GM21526 (cell line): Measurements from ENCODE around the gene TSPAN31.

Source experiments
- ATAC-seq: cut with Tn5 transposase; IDR thresholded peaks from one replicate; pipeline ENCODE4 v1.9.1; 2021; ENCODE audit warnings: moderate library complexity; ENCODE audit not compliant: unreplicated experiment, low FRiP score

Gene TSPAN31

DNA sequence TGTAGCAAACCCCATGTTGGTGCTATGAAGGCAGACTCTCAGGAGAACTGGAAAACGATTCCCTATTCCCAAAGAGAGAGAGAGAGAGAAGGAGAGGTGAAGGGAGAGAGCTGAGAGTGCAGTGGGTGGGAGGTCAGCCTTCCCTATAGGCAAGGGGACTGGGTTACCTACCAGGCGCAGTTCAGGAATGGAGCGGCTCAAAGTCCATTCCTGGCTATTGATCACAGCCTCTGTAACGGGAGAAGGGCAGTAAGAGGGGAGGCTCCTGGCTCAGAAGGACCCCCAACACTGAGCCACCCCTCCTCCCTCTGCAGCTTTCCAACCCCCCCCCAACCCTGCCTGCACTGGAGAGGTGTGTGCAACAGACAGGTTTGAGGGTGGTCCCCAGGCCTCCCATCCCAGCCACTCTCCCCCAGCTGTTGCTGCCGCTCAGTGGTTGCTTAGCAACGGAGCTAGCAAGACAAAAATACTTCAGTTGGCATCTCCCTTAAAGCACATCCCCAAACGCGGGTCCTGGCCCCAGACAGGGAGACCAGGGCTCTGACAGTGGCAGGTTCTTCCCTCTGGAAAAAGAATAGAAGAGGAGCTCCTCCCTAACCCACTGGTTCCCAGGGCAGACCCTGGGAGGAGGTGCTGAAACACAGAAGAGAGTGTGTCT lies 9.5 kb upstream of the TSPAN31 start:
- no peak for ATAC-seq

DNA sequence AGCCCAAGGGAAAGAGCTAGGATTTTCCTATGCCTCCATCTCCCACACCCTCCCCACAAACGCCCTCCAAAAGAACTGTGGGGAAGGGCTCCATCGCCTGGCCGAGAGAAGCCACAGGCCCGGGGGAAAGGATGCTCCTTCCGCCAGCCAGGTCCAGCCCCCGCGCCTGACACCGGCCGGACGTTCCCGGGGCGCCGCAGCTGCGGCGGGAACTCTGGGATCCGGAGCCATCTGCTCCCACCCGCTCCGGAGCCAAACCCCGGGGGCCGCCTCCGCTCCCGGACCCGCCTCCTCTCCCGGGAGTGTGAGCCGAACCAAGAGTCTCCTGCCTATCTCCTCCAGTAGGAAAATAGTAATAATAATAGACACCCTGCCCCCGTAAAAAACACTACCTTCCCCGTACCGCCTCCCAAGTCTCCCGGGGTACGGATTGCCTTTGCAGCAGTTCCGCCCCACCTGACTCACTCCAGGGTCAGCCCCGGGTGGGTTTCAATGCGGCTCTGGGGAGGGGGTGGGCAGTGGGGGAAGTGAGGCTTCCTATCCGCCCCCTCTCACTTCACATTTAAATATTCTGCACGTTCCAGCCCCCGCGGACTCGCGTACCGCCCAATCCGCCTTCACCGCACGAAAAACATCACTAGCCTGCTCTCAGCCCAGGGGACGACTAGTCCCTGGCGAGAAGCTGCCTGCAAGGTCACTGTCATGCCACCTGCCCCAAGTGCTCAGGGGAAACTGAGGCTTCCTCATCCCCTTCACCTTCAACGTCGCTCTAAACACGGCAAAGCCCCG lies 8.7 kb upstream of the TSPAN31 start:
- ATAC-seq, result no peak

DNA sequence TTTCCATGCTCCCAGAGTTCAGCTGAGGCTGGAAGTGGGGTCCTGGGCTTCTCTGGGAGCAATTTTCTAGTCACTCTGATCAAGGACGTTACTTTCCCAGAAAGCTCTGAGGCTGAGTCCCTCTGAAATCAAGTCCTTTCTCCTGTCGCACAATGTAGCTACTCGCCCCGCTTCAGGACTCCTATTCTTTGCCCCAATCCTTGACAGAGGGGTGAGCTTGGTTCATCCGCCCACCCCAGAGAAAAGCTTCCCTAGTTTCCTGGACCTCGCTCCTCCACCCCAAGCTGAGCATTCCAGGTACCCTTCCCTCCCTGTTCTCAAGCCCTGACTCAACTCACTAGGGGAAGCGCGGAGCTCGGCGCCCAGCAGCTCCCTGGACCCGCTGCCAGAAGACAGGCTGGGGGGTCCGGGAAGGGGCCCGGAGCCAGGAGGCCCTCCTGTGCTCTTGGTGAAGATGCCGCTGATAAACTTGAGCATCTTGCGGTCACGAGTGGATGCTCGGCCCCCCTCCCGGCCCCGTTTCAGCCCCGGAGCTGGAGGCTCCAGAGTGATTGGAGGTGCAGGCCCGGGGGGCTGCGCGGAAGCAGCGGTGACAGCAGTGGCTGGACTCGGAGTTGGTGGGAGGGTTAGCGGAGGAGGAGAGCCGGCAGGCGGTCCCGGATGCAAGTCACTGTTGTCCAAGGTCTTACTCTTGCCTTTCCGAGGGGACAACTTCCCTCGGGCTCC lies 7.9 kb upstream of the TSPAN31 start:
- no peak for ATAC-seq

DNA sequence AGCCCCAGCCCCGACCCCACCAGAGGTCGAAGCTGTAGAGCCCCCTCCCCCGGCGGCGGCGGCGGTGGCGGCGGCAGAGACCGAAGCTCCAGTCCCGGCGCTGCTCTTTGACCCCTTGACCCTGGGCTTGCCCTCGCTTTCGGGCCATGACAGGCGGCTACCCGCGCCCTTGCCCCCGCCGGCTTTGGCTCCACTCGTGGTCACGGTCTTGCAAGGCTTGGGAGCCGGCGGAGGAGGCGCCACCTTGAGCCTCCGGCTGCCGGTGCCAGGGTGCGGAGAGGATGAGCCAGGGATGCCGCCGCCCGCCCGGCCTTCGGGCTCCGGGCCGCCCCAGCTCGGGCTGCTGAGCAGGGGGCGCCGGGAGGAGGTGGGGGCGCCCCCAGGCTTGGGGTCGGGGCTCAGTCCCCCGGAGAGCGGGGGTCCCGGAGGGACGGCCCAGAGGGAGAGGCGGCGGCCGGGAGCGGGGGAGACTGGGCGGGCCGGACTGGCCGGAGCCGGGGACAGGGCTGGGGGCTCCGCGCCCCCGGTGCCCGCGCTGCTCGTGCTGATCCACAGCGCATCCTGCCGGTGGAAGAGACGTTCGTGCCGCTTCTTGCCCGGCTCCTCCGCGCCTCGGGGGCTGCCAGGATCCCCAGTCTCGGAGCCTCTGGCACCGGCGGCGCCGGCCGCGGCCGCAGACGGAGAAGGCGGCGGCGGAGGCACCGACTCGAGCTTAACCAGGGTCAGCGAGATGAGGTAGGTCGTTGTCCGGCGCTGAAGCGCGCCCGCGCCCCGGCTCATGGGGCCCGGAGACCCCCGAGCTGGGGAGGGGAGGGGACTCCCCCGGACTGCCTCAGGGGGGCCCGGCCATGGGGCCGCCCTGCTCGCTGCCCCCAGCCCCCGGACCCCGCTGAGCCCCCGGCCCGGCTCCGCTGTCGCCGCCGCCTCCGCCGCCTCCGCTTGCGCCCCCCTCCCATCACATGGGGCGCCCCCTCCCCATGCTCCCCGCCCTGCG lies 7.1 kb upstream of the TSPAN31 start:
- ATAC-seq, result no peak

DNA sequence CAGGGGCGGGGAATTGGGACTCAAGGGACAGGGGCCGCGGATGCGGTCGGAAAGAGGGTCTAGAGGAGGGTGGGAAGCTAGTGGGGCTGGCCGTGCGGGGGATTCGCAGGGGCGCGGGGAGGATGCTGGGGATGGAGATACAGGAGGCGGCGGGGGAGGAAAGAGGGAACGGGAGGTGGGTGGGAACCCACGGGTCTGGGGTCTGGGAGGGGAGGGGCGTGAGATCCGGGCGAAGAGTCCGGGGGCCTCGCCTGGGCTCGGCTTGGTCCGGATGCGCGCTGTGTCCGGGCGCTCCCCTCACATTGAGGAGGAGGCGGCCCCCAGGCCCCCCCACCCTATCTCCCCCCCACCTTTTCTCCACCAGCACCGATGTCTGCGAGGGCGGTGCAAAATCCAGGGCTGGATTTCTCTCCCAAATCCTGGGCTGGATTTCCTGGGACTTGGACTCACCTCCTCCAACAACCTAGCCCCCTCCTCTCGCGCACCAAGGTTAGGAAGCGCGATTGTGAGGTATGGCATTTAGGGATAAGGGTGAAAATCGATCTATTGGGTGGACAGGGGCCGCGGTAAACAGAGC lies 6.1 kb upstream of the TSPAN31 start, which contains the start of gene AGAP2:
Gene AGAP2 (minus strand): TSS at position 82 of the 577 bp plus-strand sequence. CDS start 496 bp downstream, outside the sequence.
- no peak for ATAC-seq

DNA sequence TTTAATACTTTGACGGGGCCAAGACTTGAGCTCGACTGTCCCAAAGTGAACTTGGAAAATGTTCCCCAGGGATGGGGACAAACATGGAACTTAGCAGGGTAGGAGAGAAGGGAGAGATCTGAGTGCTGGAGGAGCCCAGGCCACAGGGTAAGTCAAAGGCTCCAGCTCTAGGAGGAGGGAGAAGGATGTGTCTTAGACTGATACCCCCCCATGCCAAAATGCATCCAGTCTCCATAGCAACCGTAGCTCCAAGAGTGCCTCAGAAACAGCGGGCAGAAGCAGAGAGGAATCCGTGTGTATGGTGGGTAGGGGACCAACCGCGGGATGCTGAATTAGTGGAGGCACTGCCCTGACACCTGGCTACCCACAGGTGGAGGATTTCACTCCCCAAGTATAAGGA lies 5.5 kb upstream of the TSPAN31 start:
- no peak for ATAC-seq

DNA sequence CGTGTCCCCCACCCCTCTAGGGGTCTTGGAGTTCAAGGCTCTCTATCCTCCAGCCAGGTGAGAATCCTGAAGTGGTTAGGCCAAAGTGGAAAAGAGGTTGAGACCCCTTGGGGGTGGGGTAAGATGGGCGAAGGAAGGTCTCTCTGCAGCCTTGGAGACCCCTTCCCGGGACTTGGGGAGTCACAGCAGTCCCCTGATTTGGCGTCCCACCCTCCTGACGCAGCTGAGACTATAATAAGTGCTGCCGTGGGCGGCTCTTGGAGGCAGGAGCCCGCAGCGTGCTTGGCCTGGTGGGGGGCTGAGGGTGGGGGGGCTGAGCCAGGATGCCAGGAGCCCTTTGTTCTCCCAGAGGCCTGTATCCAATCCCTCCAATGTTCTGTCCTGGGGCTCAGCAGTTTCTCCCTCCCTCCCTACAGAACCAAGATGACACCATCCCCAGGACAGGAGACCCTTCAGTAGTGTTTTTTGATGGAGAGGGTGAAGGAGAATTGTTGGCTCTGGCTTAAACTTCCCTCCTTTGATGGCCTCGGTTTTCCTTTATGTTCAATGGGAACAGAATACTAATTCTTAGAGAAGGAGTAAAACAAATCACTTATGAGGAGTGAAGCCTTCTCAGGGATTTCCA lies 4.8 kb upstream of the TSPAN31 start:
- no peak for ATAC-seq

DNA sequence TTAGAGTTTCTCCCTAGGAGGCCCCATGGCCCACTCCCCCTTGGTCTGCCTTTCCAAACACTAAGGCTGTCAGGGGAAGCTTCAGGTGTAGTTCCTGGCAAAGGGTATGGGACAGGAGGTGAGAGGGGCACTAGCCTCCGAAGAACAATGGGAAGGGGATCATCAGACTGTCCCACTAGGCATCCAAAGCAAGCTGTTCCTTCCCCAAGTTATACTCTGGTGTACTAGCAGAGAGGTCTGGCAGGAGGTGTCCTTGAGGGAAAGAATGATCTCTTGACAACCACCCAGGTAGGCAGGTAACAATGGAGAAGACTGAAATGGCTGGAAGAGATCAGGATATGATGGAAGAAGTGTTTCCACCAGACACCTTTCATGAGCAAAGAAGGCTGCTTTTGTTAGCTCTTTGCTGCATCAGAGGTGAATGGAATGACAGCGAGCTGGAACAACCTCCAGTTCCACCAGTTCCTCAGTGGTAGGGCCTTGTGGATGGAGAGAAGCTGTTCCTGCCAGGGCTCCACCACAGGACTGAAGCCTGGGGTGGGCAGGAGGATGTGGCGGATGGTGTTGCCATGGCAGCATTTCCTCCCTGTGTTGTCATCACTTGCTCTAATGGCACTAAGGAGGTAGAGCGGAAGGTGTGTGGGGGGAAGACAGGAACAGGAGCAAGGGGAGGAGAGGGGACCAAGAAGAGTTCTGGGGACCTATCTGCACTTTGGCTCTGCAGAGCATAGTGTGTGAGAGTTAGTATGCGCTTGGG lies 4.0 kb upstream of the TSPAN31 start:
- peak; percentile 36 for ATAC-seq

DNA sequence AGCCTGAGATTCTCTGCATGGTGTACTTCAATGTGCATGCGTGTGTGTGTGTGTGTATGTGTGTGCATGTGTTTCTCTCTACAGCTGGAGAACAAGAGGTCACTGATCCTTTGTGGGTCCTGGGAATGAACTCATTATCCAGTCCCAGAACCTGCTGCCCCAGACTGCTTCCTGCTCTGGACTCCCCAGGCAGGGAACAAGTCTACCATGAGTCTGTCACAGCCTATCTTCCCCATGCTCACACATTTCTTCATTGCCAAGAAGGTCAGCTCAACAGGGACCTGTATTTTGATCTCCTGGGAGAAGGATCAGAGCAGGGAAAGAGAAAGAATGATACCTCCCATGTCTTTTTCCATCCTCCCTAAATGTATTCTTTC lies 3.4 kb upstream of the TSPAN31 start:
- peak; percentile 3 for ATAC-seq

DNA sequence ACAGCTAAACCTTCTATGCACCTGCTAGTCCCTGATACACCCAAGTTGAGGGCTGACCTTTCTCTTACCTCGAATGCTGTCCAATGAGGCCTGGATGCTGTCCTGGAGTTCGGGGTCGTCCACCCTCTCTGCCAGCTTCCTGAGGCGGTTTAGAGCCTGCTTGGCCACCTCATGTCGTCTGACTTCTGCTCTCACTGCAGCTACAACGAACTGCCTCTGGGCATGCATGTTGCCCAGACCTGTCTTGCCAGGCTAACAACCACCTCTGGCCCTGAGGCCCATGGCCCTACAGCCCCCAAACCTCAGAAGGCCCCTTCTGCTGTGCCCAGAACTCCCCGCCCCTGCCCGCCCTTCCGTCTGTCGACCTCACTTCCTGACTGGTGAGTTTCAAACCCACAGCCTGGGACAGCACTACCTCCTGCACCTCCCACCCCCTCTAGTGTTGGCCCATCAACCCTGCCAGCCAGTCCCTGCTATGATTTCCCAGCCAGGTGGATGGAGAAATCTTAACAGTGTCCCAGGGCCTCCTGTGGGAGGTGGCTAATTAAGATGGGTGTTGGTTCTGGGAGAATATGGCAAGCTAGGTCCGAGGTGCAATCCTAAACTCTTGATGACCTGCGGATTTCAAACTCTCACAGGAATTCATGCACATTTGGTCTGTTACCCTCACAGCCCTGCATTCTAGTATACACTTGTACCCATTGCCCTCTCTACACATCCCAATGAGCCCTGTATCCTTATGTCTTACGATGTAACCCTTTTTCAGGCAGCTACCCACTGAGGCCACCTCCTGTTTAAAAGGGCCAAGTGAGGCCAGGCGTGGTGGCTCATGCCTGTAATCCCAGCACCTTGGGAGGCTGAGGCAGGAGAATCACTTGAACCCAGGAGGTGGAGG lies 2.7 kb upstream of the TSPAN31 start:
- peak; percentile 51 for ATAC-seq

DNA sequence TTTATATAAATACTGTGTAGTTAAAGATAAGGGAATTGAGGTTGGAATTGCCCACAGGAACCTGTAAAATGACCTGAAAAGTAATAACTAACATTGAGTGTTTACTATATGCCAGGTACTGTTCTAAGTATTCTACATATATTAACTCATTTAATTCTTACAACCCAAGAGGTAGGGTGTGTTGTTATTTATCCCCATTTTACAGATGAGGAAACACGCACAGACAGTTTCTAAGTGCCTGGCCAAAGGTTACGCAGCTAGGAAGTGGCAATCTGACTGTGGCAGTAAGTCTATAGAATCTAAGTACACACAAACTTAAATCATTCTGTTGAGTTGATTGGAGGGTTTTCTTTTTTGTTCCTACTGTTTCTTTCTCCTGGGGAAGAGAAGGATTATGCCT lies 1.1 kb upstream of the TSPAN31 start:
- ATAC-seq, result no peak

DNA sequence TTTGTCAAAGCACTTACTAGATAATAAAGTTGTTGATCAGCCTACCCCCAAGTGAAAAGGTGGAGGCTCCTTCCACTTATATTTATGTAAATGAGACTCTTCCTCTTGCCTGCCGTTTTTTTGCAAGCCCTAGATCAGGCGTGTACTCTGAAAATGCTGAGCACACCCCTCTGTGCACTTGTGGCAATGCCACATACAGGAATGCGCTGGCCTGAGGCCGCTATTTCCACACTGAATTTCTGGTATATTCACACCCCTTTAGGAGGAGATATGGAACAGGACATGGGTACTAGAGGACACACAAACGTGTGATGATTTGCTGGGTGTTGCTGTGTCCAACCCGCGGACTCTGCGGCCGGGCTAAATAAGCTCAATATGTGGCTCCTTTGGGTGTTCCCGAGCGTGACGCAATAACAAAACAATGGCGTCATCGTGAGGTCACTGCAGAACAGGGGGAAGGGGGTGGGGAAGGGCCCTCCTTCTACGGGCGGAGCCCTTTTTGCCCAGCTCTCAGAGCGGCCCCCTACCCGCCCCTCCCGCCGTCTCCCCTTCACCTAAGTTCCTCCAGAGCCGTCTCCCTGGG lies 554 bp upstream of the TSPAN31 start:
- peak; percentile 30 for ATAC-seq

DNA sequence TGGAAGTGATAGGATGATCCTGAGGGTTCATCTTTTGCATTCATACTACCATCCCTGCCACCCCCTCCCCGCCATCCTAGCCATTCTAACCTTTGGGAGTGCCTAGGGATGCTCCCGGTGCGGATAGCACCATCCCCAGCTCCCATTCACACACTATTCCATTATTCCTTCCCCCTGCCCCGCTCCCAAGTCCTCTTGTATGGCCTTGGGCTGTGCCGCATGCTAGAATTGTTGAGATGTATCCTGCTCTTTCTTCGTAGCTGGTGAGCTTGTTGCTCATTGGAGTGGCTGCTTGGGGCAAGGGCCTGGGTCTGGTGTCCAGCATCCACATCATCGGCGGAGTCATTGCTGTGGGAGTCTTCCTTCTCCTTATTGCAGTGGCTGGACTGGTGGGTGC lies 644 bp downstream of the TSPAN31 start:
- no peak for ATAC-seq

DNA sequence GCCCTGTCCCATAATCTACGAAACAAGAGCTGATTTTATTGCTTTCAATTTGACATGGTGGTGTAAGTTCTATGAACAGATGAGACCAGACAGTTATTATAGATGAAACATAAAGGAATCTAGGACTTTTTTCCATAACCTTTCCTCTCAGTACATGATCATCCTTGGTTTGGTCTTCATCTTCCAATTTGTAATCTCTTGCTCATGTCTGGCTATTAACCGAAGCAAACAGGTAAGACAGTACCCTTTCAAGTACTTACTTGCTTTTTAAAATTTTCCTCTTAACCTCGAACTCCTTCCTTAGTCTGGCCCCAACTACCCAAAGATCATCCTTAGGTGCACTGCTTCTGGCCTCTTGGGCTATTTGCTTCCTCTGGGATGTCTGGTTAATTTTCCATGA lies 1.2 kb downstream of the TSPAN31 start:
- no peak for ATAC-seq

DNA sequence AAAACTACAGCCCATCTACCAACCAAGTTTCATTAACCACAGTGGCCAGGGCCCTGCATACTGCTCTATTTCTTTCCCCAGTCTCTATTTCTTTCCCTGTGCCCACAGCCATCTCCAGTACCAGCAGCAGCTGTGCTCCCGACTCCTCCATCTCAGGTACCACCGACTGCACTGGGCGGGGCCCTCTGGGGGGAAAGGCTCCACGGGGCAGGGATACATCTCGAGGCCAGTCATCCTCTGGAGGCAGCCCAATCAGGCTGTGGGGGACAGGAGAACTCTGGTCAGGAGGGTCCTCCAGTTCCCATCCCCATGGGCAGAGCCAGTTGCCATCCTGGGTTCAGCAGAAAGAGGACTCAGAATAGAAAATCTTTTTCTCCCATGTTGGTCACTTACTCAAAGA lies 4.2 kb downstream of the TSPAN31 start:
- no peak for ATAC-seq

DNA sequence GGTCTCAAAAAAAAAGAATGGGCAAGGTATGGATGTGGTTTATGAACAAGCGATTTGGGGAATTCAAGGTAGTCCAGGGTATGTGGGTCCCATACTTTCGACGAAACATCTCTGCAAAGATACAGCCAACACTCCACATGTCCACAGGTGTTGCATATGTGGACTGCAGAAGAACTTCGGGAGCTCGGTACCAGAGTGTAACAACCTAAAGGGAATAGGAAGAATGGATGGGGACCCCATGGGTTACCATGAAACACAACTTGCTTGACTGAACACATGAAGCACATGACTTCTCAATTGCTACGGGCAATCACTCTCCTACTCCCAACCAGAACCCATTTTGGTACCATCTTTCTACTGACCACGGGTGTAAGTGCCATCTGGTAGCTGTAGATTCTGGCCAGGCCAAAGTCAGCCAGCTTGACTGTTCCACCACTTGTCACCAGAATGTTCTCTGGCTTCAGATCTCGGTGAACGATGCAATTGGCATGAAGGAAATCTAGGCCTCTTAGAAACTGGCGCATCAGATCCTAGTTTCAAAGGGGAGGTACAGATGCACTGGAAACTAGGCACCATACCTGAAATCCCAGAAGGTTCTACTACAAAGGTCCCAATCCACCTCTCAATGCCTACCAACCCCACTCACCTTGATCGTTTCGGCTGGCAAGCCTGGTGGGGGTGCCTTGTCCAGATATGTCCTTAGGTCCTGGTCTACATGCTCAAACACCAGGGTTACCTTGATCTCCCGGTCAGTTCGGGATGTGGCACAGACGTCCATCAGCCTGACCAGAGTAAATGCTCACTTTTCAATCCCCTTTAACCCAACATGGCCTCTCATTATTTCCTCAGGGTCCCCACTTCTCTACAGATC lies 6.0 kb downstream of the TSPAN31 start:
- ATAC-seq, result no peak

DNA sequence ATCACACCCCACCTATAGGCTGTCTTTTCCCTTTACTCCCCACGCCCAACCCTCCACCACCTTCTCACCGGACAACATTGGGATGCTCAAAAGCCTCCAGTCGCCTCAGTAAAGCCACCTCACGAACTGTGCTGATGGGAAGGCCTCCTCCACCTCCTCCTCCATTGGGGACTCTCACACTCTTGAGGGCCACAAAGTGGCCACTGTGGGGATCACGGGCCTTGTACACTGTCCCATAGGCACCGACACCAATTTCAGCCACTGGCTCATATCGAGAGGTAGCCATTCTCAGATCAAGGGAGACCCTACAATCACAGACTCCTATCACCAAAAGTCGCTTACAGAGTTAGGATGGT lies 6.6 kb downstream of the TSPAN31 start:
- ATAC-seq, result no peak
